C4-2B (cell line): ENCODE results near the gene FNIP2.
"Not testable (repeated sequence)": the region's sequence is repeated elsewhere in the genome, so short reads cannot be mapped to it uniquely, and the experiment has no call there.

ENCODE experiments used
- ZFX ChIP-seq: fragments of 450-650 bp; IDR thresholded peaks from 2 replicates; pipeline ENCODE4 v1.6.1; 2017
- TF ChIP-seq, protein P1 (sequence below): fragments of 450-650 bp; conservative IDR thresholded peaks from 2 replicates; pipeline ENCODE4 v1.5.1; 2017; ENCODE audit warnings: mild to moderate bottlenecking

DNA sequence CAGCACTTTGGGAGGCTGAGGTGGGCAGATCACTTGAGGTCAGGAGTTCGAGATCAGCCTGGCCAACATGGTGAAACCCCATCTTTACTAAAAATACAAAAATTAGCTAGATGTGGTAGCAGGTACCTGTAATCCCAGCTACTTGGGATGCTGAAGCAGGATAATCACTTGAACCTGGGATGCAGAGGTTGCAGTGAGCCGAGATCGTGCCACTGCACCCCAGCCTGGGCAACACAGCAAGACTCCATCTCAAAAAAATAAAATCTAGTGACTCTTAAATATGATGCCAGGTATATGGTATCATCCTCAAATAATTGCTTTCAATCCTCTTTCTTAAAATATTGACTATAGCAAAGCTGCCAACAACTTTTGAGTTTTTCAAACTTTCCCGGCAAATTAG is 40.4 kb downstream of the FNIP2 start:
- TF ChIP-seq, protein P1, sequence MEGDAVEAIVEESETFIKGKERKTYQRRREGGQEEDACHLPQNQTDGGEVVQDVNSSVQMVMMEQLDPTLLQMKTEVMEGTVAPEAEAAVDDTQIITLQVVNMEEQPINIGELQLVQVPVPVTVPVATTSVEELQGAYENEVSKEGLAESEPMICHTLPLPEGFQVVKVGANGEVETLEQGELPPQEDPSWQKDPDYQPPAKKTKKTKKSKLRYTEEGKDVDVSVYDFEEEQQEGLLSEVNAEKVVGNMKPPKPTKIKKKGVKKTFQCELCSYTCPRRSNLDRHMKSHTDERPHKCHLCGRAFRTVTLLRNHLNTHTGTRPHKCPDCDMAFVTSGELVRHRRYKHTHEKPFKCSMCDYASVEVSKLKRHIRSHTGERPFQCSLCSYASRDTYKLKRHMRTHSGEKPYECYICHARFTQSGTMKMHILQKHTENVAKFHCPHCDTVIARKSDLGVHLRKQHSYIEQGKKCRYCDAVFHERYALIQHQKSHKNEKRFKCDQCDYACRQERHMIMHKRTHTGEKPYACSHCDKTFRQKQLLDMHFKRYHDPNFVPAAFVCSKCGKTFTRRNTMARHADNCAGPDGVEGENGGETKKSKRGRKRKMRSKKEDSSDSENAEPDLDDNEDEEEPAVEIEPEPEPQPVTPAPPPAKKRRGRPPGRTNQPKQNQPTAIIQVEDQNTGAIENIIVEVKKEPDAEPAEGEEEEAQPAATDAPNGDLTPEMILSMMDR: not testable (repeated sequence)
- not testable (repeated sequence) for TF ChIP-seq ZFX
